ENCODE results near the gene DENND1C. TPM values are rescaled to one million over a fixed set of nuclear protein-coding genes. Genes with fewer than 3 reads are reported as not detected.

Gene DENND1C
- total and polyA plus RNA-seq, 9 of the 15 experiments (the other 6 are each of a cell fraction or from before 2014, with no cell fraction given): 0.03 to 1.2 (median 0.32) TPM; not detected in 1

- TF ChIP-seq ETS2 (tag; IDR thresholded peaks at IDR 0.05; ENCODE audit: borderline replicate concordance, poor library complexity, severe bottlenecking): no peak
Measured at GRCh38 chr19:6424939-6425731, 56.5 kb downstream of the DENND1C start (continued).

GRCh38 chr19:6424195-6424938 lies 57.2 kb downstream of the DENND1C start, which contains the start of gene KHSRP:
Gene KHSRP, minus strand, starts transcription at chr19:6424811. Its CDS starts 110 bp downstream, at chr19:6424701.
- 0% methylated on average over 29 of the region's 114 CpGs for WGBS (ENCODE audit: insufficient coverage, low coverage, missing lambda C conversion rate)
- peaks cover 44% of the 10 kb centered on the region for H4K20me1 ChIP-seq (replicated peaks; ENCODE audit: control insufficient read depth, insufficient read depth, low read length)
- DNase-seq (ENCODE audit: extremely low read depth in 1 of 4, low spot score in 3 of 4): peak; percentile 58 to 98 (median 90)
- H3K4me1 ChIP-seq (replicated peaks in 1 of 2; ENCODE audit: control insufficient read depth in 2 of 2, insufficient read depth in 2 of 2, low read length in 2 of 2): peaks cover 17 to 43% of the 10 kb centered on the region in 2 experiments
- no peaks in the 10 kb centered on the region for H3K9me3 ChIP-seq (replicated peaks; ENCODE audit: control insufficient read depth, insufficient read depth, low read depth, low read length)
- H3K79me2 ChIP-seq (ENCODE audit: control insufficient read depth, insufficient read depth, low read length): peaks cover 56% of the 10 kb centered on the region
- peak within 1 kb of the TSS; percentile 80 to 92 for H3K9ac ChIP-seq (ENCODE audit: insufficient read depth in 1 of 2, low read depth in 2 of 2, low read length in 2 of 2)
- no peaks in the 10 kb centered on the region for H3K27me3 ChIP-seq (ENCODE audit: control insufficient read depth in 2 of 2, insufficient read depth in 2 of 2, low read length in 2 of 2)
- no peak for ATAC-seq
- intact Hi-C loops (cut with micrococcal nuclease): loop anchor here (10.0 kb wide), 2 partner anchors 110 to 260 kb away; no protein-coding TSS in a partner anchor
- H3K36me3 ChIP-seq (ENCODE audit: control insufficient read depth, insufficient read depth, low read length): peaks cover 40% of the 10 kb centered on the region
- no TSS peak for BruUV-seq (replicated peaks)
- H3K27ac ChIP-seq (ENCODE audit: extremely low read depth, low read depth, low read length): peak within 1 kb of the TSS; percentile 78
- H3K9me1 ChIP-seq (ENCODE audit: control insufficient read depth, insufficient read depth, low read length): peaks cover 11% of the 10 kb centered on the region
- H3K4me2 ChIP-seq (ENCODE audit: insufficient read depth, low read length): peak within 1 kb of the TSS; percentile 95
- H2AFZ ChIP-seq (ENCODE audit: low read depth, low read length): peak within 1 kb of the TSS; percentile 81
- H3K4me3 ChIP-seq: peak within 1 kb of the TSS; percentile 82
- CTCF ChIA-PET (ENCODE audit: low intra/inter-chr PET ratio): no interaction called here
- no peak for FAIRE-seq
- POLR2A ChIA-PET: interaction anchor here (0.6 to 2.4 kb wide), 17 partner anchors 10 to 830 kb away, joined by 3 to 16 read pairs (median 3); partner anchors contain the start of genes ALKBH7 and TNFSF9
- in situ Hi-C loops (cut with MboI): no loop called here
- TF ChIP-seq ATF1 (CRISPR knock-in tag; IDR thresholded peaks at IDR 0.05): peak; percentile 61
- TF ChIP-seq ATF1 (tag; IDR thresholded peaks at IDR 0.05): no peak
- TF ChIP-seq THAP12 (CRISPR knock-in tag; IDR thresholded peaks at IDR 0.05): 0 out of 2 replicates have a peak, but pooled peaks have one; percentile 15
- 0 out of 2 replicates have a peak, but pooled peaks have one; percentile 29 for TF ChIP-seq ETS1 (conservative IDR thresholded peaks at IDR 0.05; ENCODE audit: control insufficient read depth, low read depth, low read length)
- no peak for TF ChIP-seq NR3C1 (CRISPR knock-in tag; IDR thresholded peaks at IDR 0.05)
- TF ChIP-seq JUND (IDR thresholded peaks at IDR 0.05; ENCODE audit: borderline replicate concordance, low read depth, low read length): 0 out of 2 replicates have a peak, but pooled peaks have one; percentile 18
- TF ChIP-seq JUND (tag; IDR thresholded peaks at IDR 0.05; ENCODE audit: borderline replicate concordance, low read depth, low read length): no peak
- TF ChIP-seq SIN3A (IDR thresholded peaks at IDR 0.05; ENCODE audit: borderline replicate concordance in 2 of 2, control insufficient read depth in 1 of 2, low read depth in 2 of 2, low read length in 2 of 2): peak in 1 of 2 experiments; percentile 27; a peak in 1 of 4 replicates
- peak; percentile 8; the same call in 1 of the 2 replicates for TF ChIP-seq RAD51 (IDR thresholded peaks at IDR 0.05; ENCODE audit: borderline replicate concordance, low read depth)
- TF ChIP-seq ZFP36 (IDR thresholded peaks at IDR 0.05; ENCODE audit: low read depth, low read length, partially characterized antibody): no peak
- TF ChIP-seq MXI1 (IDR thresholded peaks at IDR 0.05; ENCODE audit: low read depth, low read length): 0 out of 2 replicates have a peak, but pooled peaks have one; percentile 31
- TF ChIP-seq FOXK2 (conservative IDR thresholded peaks at IDR 0.05 in 1 of 2, IDR thresholded peaks at IDR 0.05 in 1 of 2; ENCODE audit: low read depth in 2 of 2): no peak
- TF ChIP-seq NEUROD1 (IDR thresholded peaks at IDR 0.05; ENCODE audit: borderline replicate concordance, low read depth, low read length, partially characterized antibody): no peak

All from K562 (cell line).